ENCODE data around the gene MPST. TPM values are rescaled to one million over a fixed set of nuclear protein-coding genes. Genes with fewer than 3 reads are reported as not detected.

Gene MPST
- total RNA-seq, 1 experiment from 2014 or later = 31.4 TPM

GRCh38 chr22:37020192-37020479 is 594 bp downstream of the MPST start:
- H3K27me3 ChIP-seq (ENCODE audit: control insufficient read depth, insufficient read depth, low read length) = no peaks in the 10 kb centered on the region
- H3K4me3 ChIP-seq (ENCODE audit: low read depth in 2 of 2, low read length in 2 of 2) = peak overlapping the region; percentile 64 to 67
- POLR2A ChIA-PET = no interaction called here
- H3K36me3 ChIP-seq (ENCODE audit: control insufficient read depth, insufficient read depth, low read length) = no peaks in the 10 kb centered on the region
- ATAC-seq (peak; percentile 63), DNase-seq (ENCODE audit: low read depth, low spot score) (no peak)
- no peaks in the 10 kb centered on the region for H3K9me3 ChIP-seq (ENCODE audit: control insufficient read depth, insufficient read depth, low read depth, low read length)
- TF ChIP-seq SIN3A (IDR thresholded peaks at IDR 0.05; ENCODE audit: borderline replicate concordance, insufficient read depth, low read depth, low read length) (no peak), POLR2AphosphoS5 (IDR thresholded peaks at IDR 0.05; ENCODE audit: low read depth, low read length) (no peak), TCF7L2 (IDR thresholded peaks at IDR 0.05; ENCODE audit: low read depth, low read length) (no peak)
- TF ChIP-seq, protein P1, sequence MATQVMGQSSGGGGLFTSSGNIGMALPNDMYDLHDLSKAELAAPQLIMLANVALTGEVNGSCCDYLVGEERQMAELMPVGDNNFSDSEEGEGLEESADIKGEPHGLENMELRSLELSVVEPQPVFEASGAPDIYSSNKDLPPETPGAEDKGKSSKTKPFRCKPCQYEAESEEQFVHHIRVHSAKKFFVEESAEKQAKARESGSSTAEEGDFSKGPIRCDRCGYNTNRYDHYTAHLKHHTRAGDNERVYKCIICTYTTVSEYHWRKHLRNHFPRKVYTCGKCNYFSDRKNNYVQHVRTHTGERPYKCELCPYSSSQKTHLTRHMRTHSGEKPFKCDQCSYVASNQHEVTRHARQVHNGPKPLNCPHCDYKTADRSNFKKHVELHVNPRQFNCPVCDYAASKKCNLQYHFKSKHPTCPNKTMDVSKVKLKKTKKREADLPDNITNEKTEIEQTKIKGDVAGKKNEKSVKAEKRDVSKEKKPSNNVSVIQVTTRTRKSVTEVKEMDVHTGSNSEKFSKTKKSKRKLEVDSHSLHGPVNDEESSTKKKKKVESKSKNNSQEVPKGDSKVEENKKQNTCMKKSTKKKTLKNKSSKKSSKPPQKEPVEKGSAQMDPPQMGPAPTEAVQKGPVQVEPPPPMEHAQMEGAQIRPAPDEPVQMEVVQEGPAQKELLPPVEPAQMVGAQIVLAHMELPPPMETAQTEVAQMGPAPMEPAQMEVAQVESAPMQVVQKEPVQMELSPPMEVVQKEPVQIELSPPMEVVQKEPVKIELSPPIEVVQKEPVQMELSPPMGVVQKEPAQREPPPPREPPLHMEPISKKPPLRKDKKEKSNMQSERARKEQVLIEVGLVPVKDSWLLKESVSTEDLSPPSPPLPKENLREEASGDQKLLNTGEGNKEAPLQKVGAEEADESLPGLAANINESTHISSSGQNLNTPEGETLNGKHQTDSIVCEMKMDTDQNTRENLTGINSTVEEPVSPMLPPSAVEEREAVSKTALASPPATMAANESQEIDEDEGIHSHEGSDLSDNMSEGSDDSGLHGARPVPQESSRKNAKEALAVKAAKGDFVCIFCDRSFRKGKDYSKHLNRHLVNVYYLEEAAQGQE (IDR thresholded peaks at IDR 0.05; ENCODE audit: insufficient read depth in 1 of 2, low read depth in 2 of 2, low read length in 1 of 2) = no peak
- TF ChIP-seq, protein P2, sequence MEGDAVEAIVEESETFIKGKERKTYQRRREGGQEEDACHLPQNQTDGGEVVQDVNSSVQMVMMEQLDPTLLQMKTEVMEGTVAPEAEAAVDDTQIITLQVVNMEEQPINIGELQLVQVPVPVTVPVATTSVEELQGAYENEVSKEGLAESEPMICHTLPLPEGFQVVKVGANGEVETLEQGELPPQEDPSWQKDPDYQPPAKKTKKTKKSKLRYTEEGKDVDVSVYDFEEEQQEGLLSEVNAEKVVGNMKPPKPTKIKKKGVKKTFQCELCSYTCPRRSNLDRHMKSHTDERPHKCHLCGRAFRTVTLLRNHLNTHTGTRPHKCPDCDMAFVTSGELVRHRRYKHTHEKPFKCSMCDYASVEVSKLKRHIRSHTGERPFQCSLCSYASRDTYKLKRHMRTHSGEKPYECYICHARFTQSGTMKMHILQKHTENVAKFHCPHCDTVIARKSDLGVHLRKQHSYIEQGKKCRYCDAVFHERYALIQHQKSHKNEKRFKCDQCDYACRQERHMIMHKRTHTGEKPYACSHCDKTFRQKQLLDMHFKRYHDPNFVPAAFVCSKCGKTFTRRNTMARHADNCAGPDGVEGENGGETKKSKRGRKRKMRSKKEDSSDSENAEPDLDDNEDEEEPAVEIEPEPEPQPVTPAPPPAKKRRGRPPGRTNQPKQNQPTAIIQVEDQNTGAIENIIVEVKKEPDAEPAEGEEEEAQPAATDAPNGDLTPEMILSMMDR (IDR thresholded peaks at IDR 0.05) = no peak
- H3K4me1 ChIP-seq (ENCODE audit: control insufficient read depth, insufficient read depth, low read length) = 0 out of 2 replicates have a peak, but pooled peaks cover 2% of the 10 kb centered on the region
- in situ Hi-C loops (cut with HindIII; ENCODE audit: low pct_unique_long_range_greater_than_20kb, low sequenced_read_pairs) = no loop called here
- intact Hi-C loops (cut with micrococcal nuclease; ENCODE audit: unreplicated experiment) = no loop called here
- peak overlapping the region; percentile 71 for H3K27ac ChIP-seq (ENCODE audit: low read length)
- no TSS peak for BruUV-seq (replicated peaks)
- CTCF ChIA-PET = interaction anchor here (1.1 kb wide), 1 partner anchor 43 kb away, joined by 4 read pairs; no protein-coding TSS in a partner anchor

GRCh38 chr22:37021041-37021440 is 1.5 kb downstream of the MPST start:
- DNase-seq (ENCODE audit: low read depth, low spot score) = no peak
- H3K4me1 ChIP-seq (ENCODE audit: control insufficient read depth, insufficient read depth, low read length) = 0 out of 2 replicates have a peak, but pooled peaks cover 2% of the 10 kb centered on the region
- H3K36me3 ChIP-seq (ENCODE audit: control insufficient read depth, insufficient read depth, low read length) = no peaks in the 10 kb centered on the region
- in situ Hi-C loops (cut with HindIII; ENCODE audit: low pct_unique_long_range_greater_than_20kb, low sequenced_read_pairs) (no loop called here), intact Hi-C loops (cut with micrococcal nuclease; ENCODE audit: unreplicated experiment) (no loop called here)
- no peaks in the 10 kb centered on the region for H3K9me3 ChIP-seq (ENCODE audit: control insufficient read depth, insufficient read depth, low read depth, low read length)
- no peak for ATAC-seq
- POLR2A ChIA-PET = no interaction called here
- no peak for TF ChIP-seq TCF7L2 (IDR thresholded peaks at IDR 0.05; ENCODE audit: low read depth, low read length)
- TF ChIP-seq SIN3A (IDR thresholded peaks at IDR 0.05; ENCODE audit: borderline replicate concordance, insufficient read depth, low read depth, low read length) = no peak
- TF ChIP-seq POLR2AphosphoS5 (IDR thresholded peaks at IDR 0.05; ENCODE audit: low read depth, low read length) = no peak
- TF ChIP-seq, protein P1 (IDR thresholded peaks at IDR 0.05; ENCODE audit: insufficient read depth in 1 of 2, low read depth in 2 of 2, low read length in 1 of 2) = no peak
- TF ChIP-seq, protein P2 (IDR thresholded peaks at IDR 0.05) = no peak
- CTCF ChIA-PET = interaction anchor here (1.1 kb wide), 1 partner anchor 44 kb away, joined by 4 read pairs; no protein-coding TSS in a partner anchor
- no peak overlapping the region for H3K4me3 ChIP-seq (ENCODE audit: low read depth in 2 of 2, low read length in 2 of 2)
- H3K27ac ChIP-seq (ENCODE audit: low read length) = no peak overlapping the region
- H3K27me3 ChIP-seq (ENCODE audit: control insufficient read depth, insufficient read depth, low read length) = no peaks in the 10 kb centered on the region
- BruUV-seq (replicated peaks) = no TSS peak

All from Panc1 (cell line).